IPS-11a (cell line): ENCODE results near the gene EXOG.

ENCODE experiments used
- H3K4me3 ChIP-seq: one replicate; pipeline ENCODE4 v1.5.1; 2013; ENCODE audit warnings: low read depth, low read length, control low read depth

Gene EXOG

GRCh38 chr3:38496131-38496910, at the start of gene EXOG:
TSS of gene EXOG (plus strand) at chr3:38496340. CDS start at chr3:38496368, 28 bp downstream.
- peak within 1 kb of the TSS; percentile 82 for H3K4me3 ChIP-seq

GRCh38 chr3:38446812-38447211, 49.3 kb upstream of the EXOG start:
- H3K4me3 ChIP-seq: no peak overlapping the region

DNA sequence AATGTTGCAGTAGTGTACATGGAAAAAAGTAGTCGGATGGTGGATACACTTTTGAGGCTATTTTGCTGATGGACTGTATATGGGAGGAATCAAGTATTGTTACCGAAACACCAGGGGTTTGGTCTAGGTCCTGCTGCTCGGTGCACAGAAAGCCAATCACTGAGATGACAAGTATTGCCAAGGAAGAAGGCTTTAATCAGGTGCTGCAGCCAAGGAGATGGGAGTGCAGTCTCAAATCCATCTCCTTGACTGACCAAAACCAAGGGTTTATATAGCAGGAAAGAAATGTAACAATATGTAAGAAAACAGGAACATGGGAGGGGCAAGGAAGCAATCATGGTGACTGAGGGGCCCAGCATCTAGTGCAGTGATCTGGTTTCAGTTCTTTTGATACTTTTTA, 45.3 kb upstream of the EXOG start:
- H3K4me3 ChIP-seq: no peak overlapping the region

GRCh38 chr3:38453075-38453912, 42.8 kb upstream of the EXOG start, which contains the start of gene ACVR2B:
TSS of gene ACVR2B (plus strand) at chr3:38453890. CDS start at chr3:38454323, 433 bp downstream.
- H3K4me3 ChIP-seq: peak within 1 kb of the TSS; percentile 93

DNA sequence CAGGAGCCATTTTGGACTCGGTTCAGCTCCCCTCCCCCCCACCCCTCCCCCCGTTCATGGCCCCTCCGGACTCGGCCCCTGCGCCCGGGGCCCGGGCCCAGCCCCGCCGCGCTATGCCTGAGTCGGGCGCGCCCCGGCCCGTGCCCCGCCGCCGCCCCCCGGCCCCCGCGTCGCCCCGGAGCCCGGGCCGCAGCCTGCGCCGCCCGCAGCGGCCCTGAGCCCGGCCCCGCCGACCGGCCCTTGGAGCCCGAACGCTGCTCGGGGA, 42.3 kb upstream of the EXOG start:
- peak overlapping the region; percentile 93 for H3K4me3 ChIP-seq

GRCh38 chr3:38454178-38454883, 41.8 kb upstream of the EXOG start:
- peak overlapping the region; percentile 93 for H3K4me3 ChIP-seq

- peak overlapping the region; percentile 93 for H3K4me3 ChIP-seq
These were observed 41.1 kb upstream of the EXOG start for GRCh38 chr3:38454884-38455638.

- H3K4me3 ChIP-seq: peak overlapping the region; percentile 45
These were observed 40.3 kb upstream of the EXOG start for GRCh38 chr3:38455639-38456430.

GRCh38 chr3:38457111-38458003, 38.8 kb upstream of the EXOG start:
- no peak overlapping the region for H3K4me3 ChIP-seq

DNA sequence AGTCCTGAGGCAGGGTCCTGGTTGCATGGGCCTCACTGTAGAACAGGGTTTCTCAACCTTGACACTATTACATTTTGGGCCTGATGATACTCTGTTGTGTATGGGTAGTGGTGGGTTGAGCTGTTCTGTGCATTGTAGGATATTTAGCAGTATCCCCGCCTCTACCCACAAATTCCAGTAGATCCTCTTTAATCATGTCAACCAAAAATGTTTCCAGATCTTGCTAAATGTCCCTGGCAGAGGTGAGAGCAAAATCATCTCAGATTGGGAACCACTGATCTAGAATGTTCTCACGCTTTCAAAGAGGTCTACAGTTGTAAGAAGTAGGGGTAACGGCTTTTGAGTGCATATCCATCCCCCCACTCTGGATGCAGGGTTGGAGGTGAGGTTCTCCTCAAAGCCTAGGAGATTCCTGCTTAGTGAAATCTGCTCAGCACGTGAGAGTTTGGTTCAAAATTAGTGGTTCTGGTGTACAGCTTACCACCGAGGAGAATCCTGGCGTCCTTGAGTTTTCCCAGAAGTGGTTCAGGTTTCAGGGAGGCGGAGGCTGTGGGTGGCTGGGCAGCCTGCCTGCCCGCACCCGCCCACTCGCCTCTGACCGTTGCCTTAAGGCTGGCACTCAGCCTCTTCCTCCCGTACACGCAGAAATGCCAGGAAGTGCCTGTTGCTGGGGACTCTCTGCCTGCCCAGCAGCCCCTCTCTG, 37.2 kb upstream of the EXOG start:
- no peak overlapping the region for H3K4me3 ChIP-seq

GRCh38 chr3:38459499-38460048, 36.6 kb upstream of the EXOG start:
- H3K4me3 ChIP-seq: no peak overlapping the region

DNA sequence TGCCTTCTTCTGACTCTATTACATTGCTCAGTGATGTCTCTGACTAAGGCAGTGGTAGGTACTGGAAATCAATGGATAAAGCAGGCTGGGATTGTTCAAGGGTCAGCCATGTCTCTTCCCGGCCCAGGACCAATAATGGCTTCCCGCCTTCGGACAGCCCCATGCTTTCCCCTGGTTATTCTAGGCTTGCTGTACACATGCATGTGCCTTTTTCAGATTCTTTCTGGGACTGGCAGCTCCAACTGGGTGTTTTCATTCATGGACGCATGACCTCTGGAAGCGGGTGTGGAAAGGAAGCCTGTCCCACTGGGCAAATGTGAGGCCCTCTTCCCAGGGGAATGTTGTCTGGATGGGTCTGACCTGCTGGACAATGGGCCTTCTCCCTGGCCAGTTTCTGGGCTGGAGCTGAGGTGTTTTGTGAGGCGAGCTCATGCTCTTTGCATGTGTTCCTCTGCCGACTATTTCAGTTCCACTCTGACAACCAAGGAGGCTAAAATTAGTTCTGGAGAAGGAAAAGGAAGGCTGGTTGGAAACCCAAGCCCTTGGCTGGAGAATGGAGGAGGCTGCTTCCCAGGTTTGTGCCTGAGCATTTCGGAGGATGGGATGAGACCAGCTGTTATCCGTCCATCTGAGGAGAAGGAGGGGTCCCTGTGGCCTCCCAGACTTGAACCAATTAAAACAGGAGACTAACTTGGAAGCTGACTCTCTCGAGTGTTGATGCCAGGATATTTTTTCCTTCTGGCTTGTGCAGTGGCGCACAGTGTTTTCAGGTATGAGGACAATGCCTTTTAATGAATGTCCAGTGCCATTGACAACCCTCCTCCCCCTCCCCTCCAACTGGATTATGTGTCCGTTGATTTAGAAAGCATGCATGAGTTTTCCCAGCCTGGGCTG, 35.5 kb upstream of the EXOG start:
- H3K4me3 ChIP-seq: no peak overlapping the region

- no peak overlapping the region for H3K4me3 ChIP-seq
These were observed 30.5 kb upstream of the EXOG start for GRCh38 chr3:38465588-38466154.

DNA sequence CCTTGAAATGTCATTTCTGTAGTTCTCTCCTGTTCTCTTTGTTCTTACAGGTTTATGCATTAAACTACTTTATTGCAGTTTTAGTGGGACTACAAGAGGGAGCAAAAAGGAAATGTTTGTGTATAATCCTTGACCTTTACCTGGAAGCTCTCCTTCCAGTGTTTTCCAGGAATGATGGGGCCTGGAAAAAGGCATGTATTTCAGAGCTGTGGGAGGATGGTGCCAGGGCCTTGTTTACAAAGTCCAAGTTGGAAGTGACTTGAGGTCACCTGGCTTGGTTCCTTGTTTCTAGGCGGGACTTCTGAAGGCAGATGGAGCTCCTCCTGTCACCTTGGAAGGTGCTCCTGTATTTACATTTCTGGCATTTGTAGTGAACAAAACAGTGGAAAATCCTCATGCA, 27.4 kb upstream of the EXOG start:
- no peak overlapping the region for H3K4me3 ChIP-seq

- H3K4me3 ChIP-seq: no peak overlapping the region
These were observed 26.3 kb upstream of the EXOG start for GRCh38 chr3:38469852-38470251.

GRCh38 chr3:38471260-38471857, 24.8 kb upstream of the EXOG start:
- no peak overlapping the region for H3K4me3 ChIP-seq
